Smooth muscle cell (in vitro differentiated cells): ENCODE measurements around the gene SNX33. TPM values are rescaled to one million over a fixed set of nuclear protein-coding genes. Genes with fewer than 3 reads are reported as not detected.

ENCODE experiments used
- DNase-seq: peaks from one replicate; lab custom pipeline; 2025; ENCODE audit not compliant: unreplicated experiment; lab: John Stamatoyannopoulos, UW
- H2AFZ ChIP-seq: fragments of 200-600 bp; sonication (generic); 2 replicates; pipeline ENCODE4 v1.6.0; 2016; ENCODE audit warnings: antibody characterized with exemption, low read depth, mild to moderate bottlenecking
- H3F3A ChIP-seq: fragments of 200-600 bp; sonication (generic); 2 replicates; pipeline ENCODE4 v1.6.0; 2017; ENCODE audit warnings: antibody characterized with exemption, low read depth
- H3K27ac ChIP-seq: fragments of 200-600 bp; sonication (generic); 2 replicates; pipeline ENCODE4 v1.5.1; 2016; ENCODE audit warnings: low read depth, mild to moderate bottlenecking
- H3K27me3 ChIP-seq: fragments of 200-600 bp; sonication (generic); 2 replicates; pipeline ENCODE4 v1.6.1; 2016; ENCODE audit warnings: low read depth, mild to moderate bottlenecking
- H3K36me3 ChIP-seq: fragments of 200-600 bp; sonication (generic); 2 replicates; pipeline ENCODE4 v1.5.1; 2016; ENCODE audit warnings: low read depth
- H3K4me1 ChIP-seq: fragments of 200-600 bp; sonication (generic); 2 replicates; pipeline ENCODE4 v1.5.1; 2016; ENCODE audit warnings: low read depth
- H3K4me2 ChIP-seq: fragments of 200-600 bp; sonication (generic); 2 replicates; pipeline ENCODE4 v1.6.0; 2016; ENCODE audit warnings: mild to moderate bottlenecking
- H3K4me3 ChIP-seq: fragments of 200-600 bp; sonication (generic); 2 replicates; pipeline ENCODE4 v1.5.1; 2016; ENCODE audit warnings: mild to moderate bottlenecking
- H3K79me2 ChIP-seq: fragments of 200-600 bp; sonication (generic); 2 replicates; pipeline ENCODE4 v1.6.0; 2016; ENCODE audit warnings: low read depth, mild to moderate bottlenecking
- H3K9ac ChIP-seq: fragments of 200-600 bp; sonication (generic); 2 replicates; pipeline ENCODE4 v1.6.0; 2016; ENCODE audit warnings: low read depth
- H3K9me3 ChIP-seq: fragments of 200-600 bp; sonication (generic); replicated peaks from 2 replicates; pipeline ENCODE4 v1.5.1; 2016; ENCODE audit warnings: low read depth
- H4K20me1 ChIP-seq: fragments of 200-600 bp; sonication (generic); 2 replicates; pipeline ENCODE4 v1.6.0; 2016; ENCODE audit warnings: low read depth
- CTCF ChIP-seq: fragments of 200-600 bp; sonication (generic); IDR thresholded peaks from 2 replicates; pipeline ENCODE4 v1.5.1; 2017; ENCODE audit warnings: borderline replicate concordance, mild to moderate bottlenecking, antibody characterized with exemption; ENCODE audit not compliant: insufficient read depth, poor library complexity, severe bottlenecking
- WGBS: methylation state at CpG from one replicate; pipeline ENCODE4 v1.1.7; 2016; ENCODE audit warnings: low lambda C conversion rate; 5-methylcytosine and 5-hydroxymethylcytosine counted together
- polyA plus RNA-seq: library from polyadenylated mRNA; unstranded; fragments of >200 nt; fragmentation: Nextera tagmentation; extraction: Ambion mirVana; gene quantifications from 2 replicates; pipeline ENCODE4 v1.2.1, GENCODE V29; 2016
- total RNA-seq: library from RNA; depleted of rRNA; stranded (reverse); fragments of >200 nt; gene quantifications from 2 replicates; pipeline ENCODE4 v1.2.3, GENCODE V29; 2014

The SNX33 gene
- total and polyA plus RNA-seq, 2 experiments from 2014 or later = 13.6 to 14.2 TPM

- peaks cover 53% of the 10 kb centered on the region for H3K79me2 ChIP-seq
- H3K9me3 ChIP-seq = no peaks in the 10 kb centered on the region
- no peak overlapping the region for H3K4me3 ChIP-seq
- H4K20me1 ChIP-seq = peaks cover 76% of the 10 kb centered on the region
- no peaks in the 10 kb centered on the region for H3K27me3 ChIP-seq
- H3K9ac ChIP-seq = no peak overlapping the region
- no peak overlapping the region for H3K4me2 ChIP-seq
- H3K36me3 ChIP-seq = no peaks in the 10 kb centered on the region
- DNase-seq = no peak
- H3K27ac ChIP-seq = no peak overlapping the region
- H2AFZ ChIP-seq = no peak overlapping the region
- WGBS = 90% methylated on average over 4 of the region's 4 CpGs
- no peak for TF ChIP-seq CTCF
- H3K4me1 ChIP-seq = peaks cover 26% of the 10 kb centered on the region
- H3F3A ChIP-seq = peaks cover 8% of the 10 kb centered on the region
Observed at GRCh38 chr15:75655931-75656330, 8.2 kb downstream of the SNX33 start.

GRCh38 chr15:75656331-75656730 is 8.6 kb downstream of the SNX33 start:
- Histone ChIP-seq H4K20me1 (peaks cover 72% of the 10 kb centered on the region), H3K4me1 (peaks cover 22% of the 10 kb centered on the region), H3F3A (peaks cover 8% of the 10 kb centered on the region)

DNA sequence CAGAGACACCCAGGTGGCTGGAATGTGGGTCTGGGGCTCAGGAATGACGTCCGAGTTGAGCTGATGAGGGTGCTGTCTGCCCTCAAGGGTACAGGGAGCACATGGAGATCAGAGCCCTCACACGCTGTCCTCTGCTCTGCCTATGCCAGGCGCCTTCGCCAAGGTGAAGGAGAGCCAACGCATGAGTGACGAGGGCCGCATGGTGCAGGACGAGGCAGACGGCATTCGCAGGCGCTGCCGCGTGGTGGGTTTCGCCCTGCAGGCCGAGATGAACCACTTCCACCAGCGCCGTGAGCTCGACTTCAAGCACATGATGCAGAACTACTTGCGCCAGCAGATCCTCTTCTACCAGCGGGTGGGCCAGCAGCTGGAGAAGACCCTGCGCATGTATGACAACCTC is 9.1 kb downstream of the SNX33 start:
- no peak for TF ChIP-seq CTCF
- Histone ChIP-seq H3K9ac (no peak overlapping the region), H3K9me3 (no peaks in the 10 kb centered on the region), H4K20me1 (peaks cover 67% of the 10 kb centered on the region), H3F3A (peaks cover 8% of the 10 kb centered on the region), H3K79me2 (peaks cover 45% of the 10 kb centered on the region), H3K4me2 (no peak overlapping the region), H3K4me1 (peaks cover 17% of the 10 kb centered on the region), H2AFZ (no peak overlapping the region), H3K4me3 (no peak overlapping the region), H3K27ac (no peak overlapping the region), H3K36me3 (no peaks in the 10 kb centered on the region), H3K27me3 (no peaks in the 10 kb centered on the region)
- DNase-seq = no peak
- 99% methylated on average over 22 of the region's 22 CpGs for WGBS

More at GRCh38 chr15:75656331-75656730, 8.6 kb downstream of the SNX33 start:
- no peaks in the 10 kb centered on the region for H3K9me3 ChIP-seq
- no peak overlapping the region for H2AFZ ChIP-seq
- H3K4me3 ChIP-seq = no peak overlapping the region
- TF ChIP-seq CTCF = no peak
- no peak overlapping the region for H3K27ac ChIP-seq
- H3K36me3 ChIP-seq = no peaks in the 10 kb centered on the region
- no peak overlapping the region for H3K4me2 ChIP-seq
- peaks cover 49% of the 10 kb centered on the region for H3K79me2 ChIP-seq
- no peaks in the 10 kb centered on the region for H3K27me3 ChIP-seq
- DNase-seq = no peak
- 99% methylated on average over 5 of the region's 5 CpGs for WGBS
- H3K9ac ChIP-seq = no peak overlapping the region

DNA sequence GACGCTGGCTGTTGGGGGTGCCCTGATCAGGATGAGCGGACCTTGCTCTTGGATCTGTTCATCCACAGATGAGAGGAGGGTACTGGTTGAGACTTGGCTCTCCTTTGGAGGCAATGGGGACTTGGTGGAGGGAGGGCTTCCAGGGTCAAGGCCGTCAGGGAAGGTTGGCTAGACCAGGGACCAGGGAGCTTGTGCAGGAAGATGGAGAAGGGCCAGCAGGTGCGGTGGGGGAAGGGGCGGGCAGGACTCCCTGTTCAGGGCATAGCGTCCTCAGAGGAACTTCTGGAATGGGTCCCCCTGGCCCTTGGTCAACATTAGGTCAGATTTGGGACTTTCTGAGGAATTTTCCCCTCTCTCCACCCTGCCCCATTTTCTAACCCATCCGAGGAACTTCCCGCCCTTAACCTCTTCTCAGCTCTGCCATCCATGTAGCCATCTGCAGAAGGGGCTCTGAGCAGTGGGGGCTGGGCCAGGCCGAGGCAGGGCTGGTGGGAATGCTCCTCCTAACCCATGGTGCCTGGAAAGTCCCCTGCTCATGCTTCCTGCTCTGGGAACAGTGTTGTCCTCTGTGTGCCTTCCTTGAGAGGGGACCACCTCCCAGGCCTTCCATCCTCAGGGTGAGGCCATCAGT is 11.5 kb downstream of the SNX33 start:
- Histone ChIP-seq H3K27me3 (no peaks in the 10 kb centered on the region), H3K9me3 (no peaks in the 10 kb centered on the region), H3K4me1 (peaks cover 5% of the 10 kb centered on the region), H3K79me2 (peaks cover 20% of the 10 kb centered on the region), H2AFZ (no peak overlapping the region), H3K9ac (no peak overlapping the region), H3K36me3 (no peaks in the 10 kb centered on the region), H3K4me3 (no peak overlapping the region), H4K20me1 (peaks cover 43% of the 10 kb centered on the region), H3K27ac (no peak overlapping the region), H3F3A (peaks cover 8% of the 10 kb centered on the region), H3K4me2 (no peak overlapping the region)
- no peak for TF ChIP-seq CTCF
- 93% methylated on average over 9 of the region's 9 CpGs for WGBS
- no peak for DNase-seq
